ENCODE measurements around the gene KLHDC8B. TPM values are rescaled to one million over a fixed set of nuclear protein-coding genes. Genes with fewer than 3 reads are reported as not detected.

KLHDC8B gene
- total and polyA plus RNA-seq, 2 of the 4 experiments (the other 2 are of a cell fraction), result 16.3 to 16.5 TPM

- CTCF ChIA-PET, result no interaction called here
- no peak overlapping the region for H3K9ac ChIP-seq (ENCODE audit: low read depth, low read length)
- H2AK5ac ChIP-seq (ENCODE audit: low read depth, low read length), result no peak overlapping the region
- H3K14ac ChIP-seq (replicated peaks; ENCODE audit: low read depth, low read length), result no peak overlapping the region
- no peak overlapping the region for H3K4me2 ChIP-seq (ENCODE audit: low read depth, low read length)
- H4K20me1 ChIP-seq (ENCODE audit: insufficient read depth, low read length), result peaks cover 6% of the 10 kb centered on the region
- no peaks in the 10 kb centered on the region for H3K9me3 ChIP-seq (ENCODE audit: control insufficient read depth, insufficient read depth, low read length)
- intact Hi-C loops (cut with micrococcal nuclease) (no loop called here), dilution Hi-C loops (cut with HindIII; ENCODE audit: low sequenced_read_pairs, unreplicated experiment) (no loop called here), in situ Hi-C loops (cut with MboI; ENCODE audit: low sequenced_read_pairs) (no loop called here)
- H4K5ac ChIP-seq (ENCODE audit: low read depth, low read length), result no peak overlapping the region
- no peak overlapping the region for H2AFZ ChIP-seq (replicated peaks; ENCODE audit: low read length, poor library complexity)
- H3K27ac ChIP-seq (ENCODE audit: insufficient read depth, low read length), result no peak overlapping the region
- no peak overlapping the region for H3K4ac ChIP-seq (ENCODE audit: low read depth, low read length)
- TF ChIP-seq RAD21 (IDR thresholded peaks at IDR 0.05; ENCODE audit: low read length) (no peak), MAZ (IDR thresholded peaks at IDR 0.05; ENCODE audit: borderline replicate concordance, low read depth, low read length) (no peak), SMC3 (IDR thresholded peaks at IDR 0.05; ENCODE audit: low read depth, low read length) (no peak), POLR2A (IDR thresholded peaks at IDR 0.05; ENCODE audit: low read depth, low read length) (no peak), NFE2L2 (IDR thresholded peaks at IDR 0.05; ENCODE audit: low read depth, low read length) (no peak), CHD1 (IDR thresholded peaks at IDR 0.05; ENCODE audit: low read depth, low read length) (no peak), BHLHE40 (IDR thresholded peaks at IDR 0.05; ENCODE audit: low read depth, low read length) (no peak), CTCF (conservative IDR thresholded peaks at IDR 0.05; ENCODE audit: low read depth, low read length) (no peak), RCOR1 (IDR thresholded peaks at IDR 0.05; ENCODE audit: insufficient replicate concordance, low read length) (no peak), ELK1 (IDR thresholded peaks at IDR 0.05; ENCODE audit: borderline replicate concordance, low read depth, low read length) (no peak), USF2 (IDR thresholded peaks at IDR 0.05; ENCODE audit: low read depth, low read length) (no peak), CEBPB (IDR thresholded peaks at IDR 0.05; ENCODE audit: low read depth, low read length) (no peak), FOS (IDR thresholded peaks at IDR 0.05; ENCODE audit: low read depth, low read length) (no peak), RFX5 (IDR thresholded peaks at IDR 0.05; ENCODE audit: low read depth, low read length) (no peak), MAFK (IDR thresholded peaks at IDR 0.05; ENCODE audit: low read depth, low read length) (no peak)
- H2BK15ac ChIP-seq (ENCODE audit: low read depth, low read length), result no peak overlapping the region
- DNase-seq (no peak), ATAC-seq (ENCODE audit: low read depth) (no peak)
- H3K27me3 ChIP-seq (ENCODE audit: control insufficient read depth, insufficient read depth, low read length), result no peaks in the 10 kb centered on the region
- no peak overlapping the region for H3K23ac ChIP-seq (ENCODE audit: low read depth, low read length)
- POLR2A ChIA-PET (ENCODE audit: unreplicated experiment), result no interaction called here
- H2BK5ac ChIP-seq (ENCODE audit: low read depth, low read length, poor library complexity, severe bottlenecking), result no peak overlapping the region
- H3K9me1 ChIP-seq (ENCODE audit: insufficient read depth, low read length), result peaks cover 5% of the 10 kb centered on the region; the same call in 1 of the 2 replicates
- no peak overlapping the region for H2AK9ac ChIP-seq (replicated peaks; ENCODE audit: low read depth, low read length, poor library complexity)
- H3K4me3 ChIP-seq (ENCODE audit: insufficient read depth, low read depth, low read length), result no peak overlapping the region
- H3K18ac ChIP-seq (ENCODE audit: low read depth, low read length), result no peak overlapping the region
- H3K36me3 ChIP-seq (ENCODE audit: control insufficient read depth, insufficient read depth, low read length), result peaks cover 73% of the 10 kb centered on the region
- no peak overlapping the region for H3K56ac ChIP-seq (ENCODE audit: extremely low read depth, insufficient read depth, low read length)
- peaks cover 15 to 52% of the 10 kb centered on the region in 2 experiments for H3K79me1 ChIP-seq (ENCODE audit: low read depth in 1 of 2, low read length in 2 of 2)
- H3K4me1 ChIP-seq (ENCODE audit: control insufficient read depth, insufficient read depth, low read length), result peaks cover 6% of the 10 kb centered on the region
- H4K8ac ChIP-seq (ENCODE audit: low read depth in 2 of 2, low read length in 2 of 2), result no peak overlapping the region
- H4K91ac ChIP-seq (ENCODE audit: insufficient read depth, low read depth, low read length), result no peak overlapping the region
- H2BK20ac ChIP-seq (ENCODE audit: low read depth, low read length), result no peak overlapping the region
- H2BK120ac ChIP-seq (ENCODE audit: low read depth, low read length), result no peak overlapping the region
- 100% methylated on average over 1 of the region's 7 CpGs; no CpG with 5 or more reads in 1 of the 2 experiments for WGBS, 2 experiments (ENCODE audit: extremely low coverage in 2 of 2, insufficient read length in 1 of 2)
- no TSS peak for BruUV-seq (replicated peaks)
Measured at GRCh38 chr3:49124203-49124602, 47.2 kb upstream of the KLHDC8B start.
